Uterus (tissue), 4 donors: ENCODE measurements around the gene TUBB4B. TPM values are rescaled to one million over a fixed set of nuclear protein-coding genes. Genes with fewer than 3 reads are reported as not detected.
A peak's percentile ranks its signal among the peaks of the same experiment; 100 is the strongest.
"Not testable (repeated sequence)": the region's sequence is repeated elsewhere in the genome, so short reads cannot be mapped to it uniquely, and the experiment has no call there.

Experiments
- DNase-seq, 2 donors: peaks; one replicate each; pipeline ENCODE4 v3.0.0-alpha.2; 2019 to 2020
- H3K27ac ChIP-seq, 2 donors: fragments of 200-600 bp; sonication (generic); 1 replicate in 1 of 2; 2 replicates in 1 of 2; pipeline ENCODE4 v1.5.1; 2016 to 2018
- H3K27me3 ChIP-seq, 2 donors: fragments of 200-600 bp; sonication (generic); one replicate each; pipeline ENCODE4 v1.5.1; 2018 to 2019; ENCODE audit warnings: control low read depth in 1 of 2
- H3K36me3 ChIP-seq, 2 donors: fragments of 200-600 bp; sonication (generic); one replicate each; pipeline ENCODE4 v1.5.1; 2019; ENCODE audit warnings: control low read depth in 1 of 2
- H3K4me1 ChIP-seq, 2 donors: fragments of 200-600 bp; sonication (generic); one replicate each; pipeline ENCODE4 v1.5.1; 2018 to 2019; ENCODE audit warnings: control low read depth in 1 of 2
- H3K4me3 ChIP-seq, 2 donors: fragments of 200-600 bp; sonication (generic); 1 replicate in 1 of 2; 2 replicates in 1 of 2; pipeline ENCODE4 v1.5.1; 2018 to 2019; ENCODE audit warnings: mild to moderate bottlenecking in 1 of 2
- H3K9me3 ChIP-seq, 2 donors: fragments of 200-600 bp; sonication (generic); one replicate each; pipeline ENCODE4 v1.5.1; 2019; ENCODE audit warnings: control low read depth in 1 of 2
- POLR2A ChIP-seq, 2 donors: fragments of 450-650 bp; IDR thresholded peaks; one replicate each; pipeline ENCODE4 v1.6.1; 2016; ENCODE audit warnings: antibody characterized with exemption in 2 of 2, mild to moderate bottlenecking in 1 of 2, moderate library complexity in 1 of 2
- intact Hi-C: fragments of 100-400 bp; cut with DNase I; formaldehyde crosslinking; loops from one replicate; pipeline ENCODE4 v1.15.1; 2023; ENCODE audit warnings: low total_unique reads
- total RNA-seq, 4 donors: library from RNA; depleted of rRNA in 3 of 4; stranded (reverse); fragments of >200 nt in 3 of 4; gene quantifications; one replicate each; pipeline versions ENCODE4 v1.1.0 to v1.2.4, GENCODE V29; 2014 to 2023
- TF ChIP-seq, protein P1 (sequence below), 4 experiments: fragments of 200-600 bp in 2 of 4; fragments of 450-650 bp in 2 of 4; sonication (generic) in 2 of 4; IDR thresholded peaks; one replicate each; pipeline ENCODE4 v1.5.1; 2016 to 2019; ENCODE audit warnings: antibody characterized with exemption in 4 of 4, mild to moderate bottlenecking in 2 of 4, moderate library complexity in 1 of 4
- donor health status: DM: yes; HTN: yes; CAD: no.

Gene TUBB4B
- total RNA-seq, 4 donors from 2014 or later: 91.5 to 174 (median 139) TPM

DNA sequence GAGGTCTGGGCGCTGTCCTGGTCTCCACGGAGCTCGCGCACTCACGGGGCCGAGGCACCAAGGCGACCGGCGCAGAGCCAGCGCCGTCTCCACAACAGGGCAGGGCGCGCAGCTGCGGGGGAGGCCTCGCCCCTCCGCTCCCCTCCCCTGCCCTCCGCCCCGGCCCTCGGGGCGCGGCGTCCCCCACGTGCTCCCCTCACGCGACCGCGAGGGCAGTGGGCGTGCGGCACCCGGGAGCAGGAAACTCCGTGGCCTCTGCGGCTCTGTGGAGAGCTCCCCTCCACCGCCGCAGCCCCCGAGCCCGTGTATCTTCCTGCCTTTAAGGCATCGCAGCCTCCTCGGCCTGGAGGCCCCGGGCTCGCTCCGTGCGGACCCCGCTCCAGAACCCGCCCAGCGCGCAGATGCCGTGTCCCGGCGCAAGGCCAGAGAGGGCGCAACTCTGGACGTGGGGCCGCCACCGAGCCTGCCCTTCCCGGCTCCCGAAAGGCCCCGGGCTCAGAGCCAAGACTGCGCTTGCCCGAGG, 708 bp upstream of the TUBB4B start:
- intact Hi-C loops: no loop called here
- Histone ChIP-seq H3K4me3 (peak overlapping the region; percentile 56 to 70), H3K36me3 (no peaks in the 10 kb centered on the region), H3K27ac (peak overlapping the region; percentile 76 to 93), H3K4me1 (peaks cover 6 to 9% of the 10 kb centered on the region in 2 donors), H3K9me3 (no peaks in the 10 kb centered on the region), H3K27me3 (no peaks in the 10 kb centered on the region)
- peak in 1 of 2 donors; percentile 30 for TF ChIP-seq POLR2A (IDR thresholded peaks at IDR 0.05)
- TF ChIP-seq, protein P1, sequence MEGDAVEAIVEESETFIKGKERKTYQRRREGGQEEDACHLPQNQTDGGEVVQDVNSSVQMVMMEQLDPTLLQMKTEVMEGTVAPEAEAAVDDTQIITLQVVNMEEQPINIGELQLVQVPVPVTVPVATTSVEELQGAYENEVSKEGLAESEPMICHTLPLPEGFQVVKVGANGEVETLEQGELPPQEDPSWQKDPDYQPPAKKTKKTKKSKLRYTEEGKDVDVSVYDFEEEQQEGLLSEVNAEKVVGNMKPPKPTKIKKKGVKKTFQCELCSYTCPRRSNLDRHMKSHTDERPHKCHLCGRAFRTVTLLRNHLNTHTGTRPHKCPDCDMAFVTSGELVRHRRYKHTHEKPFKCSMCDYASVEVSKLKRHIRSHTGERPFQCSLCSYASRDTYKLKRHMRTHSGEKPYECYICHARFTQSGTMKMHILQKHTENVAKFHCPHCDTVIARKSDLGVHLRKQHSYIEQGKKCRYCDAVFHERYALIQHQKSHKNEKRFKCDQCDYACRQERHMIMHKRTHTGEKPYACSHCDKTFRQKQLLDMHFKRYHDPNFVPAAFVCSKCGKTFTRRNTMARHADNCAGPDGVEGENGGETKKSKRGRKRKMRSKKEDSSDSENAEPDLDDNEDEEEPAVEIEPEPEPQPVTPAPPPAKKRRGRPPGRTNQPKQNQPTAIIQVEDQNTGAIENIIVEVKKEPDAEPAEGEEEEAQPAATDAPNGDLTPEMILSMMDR (IDR thresholded peaks at IDR 0.05): peak in 1 of 4 experiments; percentile 1
- peak; percentile 75 to 83 for DNase-seq

DNA sequence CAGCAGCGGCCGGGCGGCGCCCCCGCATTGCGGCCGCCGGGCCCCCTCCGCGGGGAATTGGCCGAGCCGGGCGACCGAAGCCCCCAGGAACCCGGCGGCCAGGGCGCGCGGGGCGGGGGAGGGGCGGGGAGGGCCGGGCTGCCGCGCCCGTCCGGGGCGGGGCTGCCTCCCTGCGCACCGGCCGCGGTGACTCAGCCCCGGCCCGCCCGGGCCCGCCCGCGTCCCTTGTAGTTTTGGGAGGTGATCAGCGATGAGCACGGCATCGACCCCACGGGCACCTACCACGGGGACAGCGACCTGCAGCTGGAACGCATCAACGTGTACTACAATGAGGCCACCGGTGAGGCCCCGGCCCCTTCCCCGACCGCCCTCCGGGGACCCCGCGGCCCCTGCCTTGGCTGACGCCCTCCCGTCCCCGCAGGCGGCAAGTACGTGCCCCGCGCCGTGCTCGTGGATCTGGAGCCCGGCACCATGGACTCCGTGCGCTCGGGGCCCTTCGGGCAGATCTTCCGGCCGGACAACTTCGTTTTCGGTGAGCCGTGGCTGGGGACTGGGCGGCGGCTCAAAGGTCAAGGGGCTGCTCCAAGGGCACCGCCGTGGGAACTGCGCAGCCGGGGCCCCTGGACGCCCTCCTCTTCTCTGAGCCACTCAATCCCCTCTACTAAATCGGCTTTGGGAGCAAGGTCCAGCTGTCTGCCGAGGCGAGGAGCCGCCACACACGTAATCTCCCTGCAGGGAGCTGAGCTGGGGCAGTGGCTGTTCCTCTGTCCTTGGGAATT, 592 bp downstream of the TUBB4B start:
- intact Hi-C loops: no loop called here
- Histone ChIP-seq H3K27me3 (no peaks in the 10 kb centered on the region), H3K36me3 (no peaks in the 10 kb centered on the region), H3K9me3 (no peaks in the 10 kb centered on the region), H3K4me3 (peak overlapping the region; percentile 76 to 88), H3K27ac (peak overlapping the region; percentile 91 to 97), H3K4me1 (peaks cover under 1 to 6% of the 10 kb centered on the region in 2 donors)
- peak; percentile 64 to 70 for DNase-seq
- no peak for TF ChIP-seq POLR2A (IDR thresholded peaks at IDR 0.05)
- TF ChIP-seq, protein P1 (IDR thresholded peaks at IDR 0.05): no peak

DNA sequence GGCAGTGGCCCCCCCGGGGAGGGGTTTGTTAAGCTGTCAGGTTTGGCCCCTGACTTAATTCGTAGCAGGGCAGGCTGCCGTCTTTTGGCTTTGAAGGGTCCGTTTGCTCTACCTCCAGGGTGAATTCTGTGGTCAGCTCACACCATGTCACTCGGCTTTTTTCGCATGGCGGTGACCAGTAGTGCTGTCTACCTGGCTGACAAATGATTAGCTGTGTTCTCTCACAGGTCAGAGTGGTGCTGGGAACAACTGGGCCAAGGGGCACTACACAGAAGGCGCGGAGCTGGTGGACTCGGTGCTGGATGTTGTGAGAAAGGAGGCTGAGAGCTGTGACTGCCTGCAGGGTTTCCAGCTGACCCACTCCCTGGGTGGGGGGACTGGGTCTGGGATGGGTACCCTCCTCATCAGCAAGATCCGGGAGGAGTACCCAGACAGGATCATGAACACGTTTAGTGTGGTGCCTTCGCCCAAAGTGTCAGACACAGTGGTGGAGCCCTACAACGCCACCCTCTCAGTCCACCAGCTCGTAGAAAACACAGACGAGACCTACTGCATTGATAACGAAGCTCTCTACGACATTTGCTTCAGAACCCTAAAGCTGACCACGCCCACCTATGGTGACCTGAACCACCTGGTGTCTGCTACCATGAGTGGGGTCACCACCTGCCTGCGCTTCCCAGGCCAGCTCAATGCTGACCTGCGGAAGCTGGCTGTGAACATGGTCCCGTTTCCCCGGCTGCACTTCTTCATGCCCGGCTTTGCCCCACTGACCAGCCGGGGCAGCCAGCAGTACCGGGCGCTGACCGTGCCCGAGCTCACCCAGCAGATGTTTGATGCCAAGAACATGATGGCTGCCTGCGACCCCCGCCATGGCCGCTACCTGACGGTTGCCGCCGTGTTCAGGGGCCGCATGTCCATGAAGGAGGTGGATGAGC, 1.4 kb downstream of the TUBB4B start:
- Histone ChIP-seq H3K36me3 (no peaks in the 10 kb centered on the region), H3K9me3 (no peaks in the 10 kb centered on the region), H3K4me3 (peak overlapping the region; percentile 76 to 88), H3K27ac (peak overlapping the region; percentile 91 to 97), H3K27me3 (no peaks in the 10 kb centered on the region), H3K4me1 (peaks cover 0 to 6% of the 10 kb centered on the region in 2 donors)
- intact Hi-C loops: no loop called here
- TF ChIP-seq POLR2A (IDR thresholded peaks at IDR 0.05): no peak
- TF ChIP-seq, protein P1 (IDR thresholded peaks at IDR 0.05): no peak
- no peak for DNase-seq

DNA sequence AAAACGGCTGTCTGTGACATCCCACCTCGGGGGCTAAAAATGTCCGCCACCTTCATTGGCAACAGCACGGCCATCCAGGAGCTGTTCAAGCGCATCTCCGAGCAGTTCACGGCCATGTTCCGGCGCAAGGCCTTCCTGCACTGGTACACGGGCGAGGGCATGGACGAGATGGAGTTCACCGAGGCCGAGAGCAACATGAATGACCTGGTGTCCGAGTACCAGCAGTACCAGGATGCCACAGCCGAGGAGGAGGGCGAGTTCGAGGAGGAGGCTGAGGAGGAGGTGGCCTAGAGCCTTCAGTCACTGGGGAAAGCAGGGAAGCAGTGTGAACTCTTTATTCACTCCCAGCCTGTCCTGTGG, 2.2 kb downstream of the TUBB4B start:
- H3K27ac ChIP-seq, H3K36me3 ChIP-seq, H3K4me1 ChIP-seq, intact Hi-C loops, DNase-seq, H3K27me3 ChIP-seq, H3K9me3 ChIP-seq, H3K4me3 ChIP-seq: not testable (repeated sequence)

DNA sequence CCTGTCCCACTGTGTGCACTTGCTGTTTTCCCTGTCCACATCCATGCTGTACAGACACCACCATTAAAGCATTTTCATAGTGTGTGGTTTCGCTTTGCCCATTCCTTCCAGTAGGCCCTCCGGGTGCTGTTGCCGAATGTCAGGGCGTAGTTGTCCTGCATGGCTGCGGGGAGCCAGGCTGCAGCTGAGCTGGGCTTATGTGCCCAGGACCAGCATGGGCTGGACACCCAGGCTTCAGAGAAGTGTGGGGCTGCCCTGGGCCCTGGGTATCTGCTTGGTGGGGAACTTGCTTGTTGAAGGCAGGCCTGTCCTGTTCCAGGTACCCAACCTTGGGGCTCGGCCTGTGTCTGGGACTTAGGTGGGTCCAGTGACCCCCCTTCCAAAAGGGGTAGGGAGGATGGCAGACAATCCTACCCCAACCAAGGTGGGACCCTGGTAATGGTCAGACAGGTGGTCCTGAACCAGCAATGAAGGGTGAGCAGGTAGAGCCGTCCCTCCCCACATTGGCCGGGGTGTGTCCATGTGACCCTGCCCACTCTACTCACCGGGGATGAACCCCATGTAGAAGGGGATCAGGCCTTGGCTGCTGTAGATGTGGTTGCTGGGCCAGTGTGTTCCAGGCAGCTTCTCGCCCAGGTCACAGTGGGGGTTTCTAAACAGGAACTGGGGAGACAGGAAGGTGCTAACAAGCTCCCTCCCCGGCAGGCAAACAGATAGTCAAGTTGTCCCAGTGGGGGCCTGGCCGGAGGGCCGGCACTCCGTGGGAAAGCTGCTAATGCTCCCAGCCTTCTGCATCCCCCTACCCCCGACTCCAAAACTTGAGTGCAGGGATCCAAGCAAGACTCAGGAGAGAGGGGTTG, 2.8 kb downstream of the TUBB4B start:
- TF ChIP-seq POLR2A (IDR thresholded peaks at IDR 0.05): no peak
- TF ChIP-seq, protein P1 (IDR thresholded peaks at IDR 0.05): no peak
- peaks cover 0 to 6% of the 10 kb centered on the region in 2 donors for H3K4me1 ChIP-seq
- H3K27ac ChIP-seq: no peak overlapping the region
- H3K27me3 ChIP-seq: no peaks in the 10 kb centered on the region
- intact Hi-C loops: no loop called here
- H3K36me3 ChIP-seq: no peaks in the 10 kb centered on the region
- DNase-seq: no peak
- H3K4me3 ChIP-seq: no peak overlapping the region
- H3K9me3 ChIP-seq: no peaks in the 10 kb centered on the region
